WI38 (cell line): ENCODE results near the gene TMEM165.

Source experiments
- H3K4me3 ChIP-seq: 2 replicates; pipeline ENCODE4 v1.5.1; 2011; ENCODE audit warnings: low read depth, mild to moderate bottlenecking, control low read depth, low read length
- TF ChIP-seq, protein P1 (sequence below): IDR thresholded peaks from 2 replicates; pipeline ENCODE4 v1.5.1; 2012; ENCODE audit warnings: low read depth, mild to moderate bottlenecking, control low read depth, low read length

The TMEM165 gene

GRCh38 chr4:55407764-55408163 lies 12.0 kb downstream of the TMEM165 start:
- H3K4me3 ChIP-seq: no peak overlapping the region
- TF ChIP-seq, protein P1, sequence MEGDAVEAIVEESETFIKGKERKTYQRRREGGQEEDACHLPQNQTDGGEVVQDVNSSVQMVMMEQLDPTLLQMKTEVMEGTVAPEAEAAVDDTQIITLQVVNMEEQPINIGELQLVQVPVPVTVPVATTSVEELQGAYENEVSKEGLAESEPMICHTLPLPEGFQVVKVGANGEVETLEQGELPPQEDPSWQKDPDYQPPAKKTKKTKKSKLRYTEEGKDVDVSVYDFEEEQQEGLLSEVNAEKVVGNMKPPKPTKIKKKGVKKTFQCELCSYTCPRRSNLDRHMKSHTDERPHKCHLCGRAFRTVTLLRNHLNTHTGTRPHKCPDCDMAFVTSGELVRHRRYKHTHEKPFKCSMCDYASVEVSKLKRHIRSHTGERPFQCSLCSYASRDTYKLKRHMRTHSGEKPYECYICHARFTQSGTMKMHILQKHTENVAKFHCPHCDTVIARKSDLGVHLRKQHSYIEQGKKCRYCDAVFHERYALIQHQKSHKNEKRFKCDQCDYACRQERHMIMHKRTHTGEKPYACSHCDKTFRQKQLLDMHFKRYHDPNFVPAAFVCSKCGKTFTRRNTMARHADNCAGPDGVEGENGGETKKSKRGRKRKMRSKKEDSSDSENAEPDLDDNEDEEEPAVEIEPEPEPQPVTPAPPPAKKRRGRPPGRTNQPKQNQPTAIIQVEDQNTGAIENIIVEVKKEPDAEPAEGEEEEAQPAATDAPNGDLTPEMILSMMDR: no peak

- TF ChIP-seq, protein P1: no peak
- H3K4me3 ChIP-seq: no peak overlapping the region
These were observed 13.9 kb downstream of the TMEM165 start for GRCh38 chr4:55409468-55410171.

GRCh38 chr4:55410431-55410830 lies 14.7 kb downstream of the TMEM165 start:
- no peak overlapping the region for H3K4me3 ChIP-seq
- TF ChIP-seq, protein P1: no peak

GRCh38 chr4:55411621-55412020 lies 15.9 kb downstream of the TMEM165 start:
- H3K4me3 ChIP-seq: no peak overlapping the region
- TF ChIP-seq, protein P1: no peak

DNA sequence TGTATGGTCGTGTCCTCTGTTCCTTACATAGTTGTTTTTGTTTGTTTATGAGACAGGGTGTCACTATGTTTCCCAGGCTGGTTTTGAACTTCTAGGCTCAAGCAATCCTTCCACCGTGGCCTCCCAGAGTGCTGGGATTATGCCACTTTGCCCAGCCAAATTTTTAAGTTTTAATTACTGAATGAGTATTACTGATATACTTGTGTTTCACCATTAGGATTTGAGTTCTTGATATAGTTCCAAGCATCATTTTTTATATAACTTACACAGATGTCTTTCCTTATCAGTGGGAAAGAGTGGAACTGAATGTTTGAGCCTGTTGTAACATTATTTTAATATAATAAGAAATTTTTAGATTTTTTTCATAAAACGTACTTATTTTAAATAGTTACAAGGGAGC lies 20.4 kb downstream of the TMEM165 start:
- TF ChIP-seq, protein P1: no peak
- H3K4me3 ChIP-seq: no peak overlapping the region

DNA sequence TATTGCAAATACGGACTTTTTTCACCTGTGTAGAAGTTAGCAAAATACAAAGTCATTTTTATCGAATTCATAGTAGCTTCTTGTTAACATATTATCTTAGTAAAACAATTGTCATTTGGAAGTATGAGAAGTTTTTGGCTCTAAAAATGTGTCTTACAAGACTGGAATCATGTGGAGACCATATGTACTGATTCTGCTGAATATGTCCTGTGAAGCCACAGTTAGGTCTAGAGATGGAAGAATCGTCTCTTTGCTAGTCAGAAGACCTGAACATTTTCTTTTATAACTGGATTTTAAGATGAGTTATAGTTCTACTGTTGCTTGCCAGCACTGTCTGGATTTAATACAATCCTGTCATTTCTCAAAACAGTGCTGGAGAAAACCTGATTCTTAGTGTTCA lies 29.0 kb downstream of the TMEM165 start:
- no peak overlapping the region for H3K4me3 ChIP-seq
- TF ChIP-seq, protein P1: no peak

- H3K4me3 ChIP-seq: no peak overlapping the region
- TF ChIP-seq, protein P1: no peak
These were observed 36.1 kb downstream of the TMEM165 start for GRCh38 chr4:55431710-55432336.
